ENCODE measurements around the gene NPBWR2.

The NPBWR2 gene

DNA sequence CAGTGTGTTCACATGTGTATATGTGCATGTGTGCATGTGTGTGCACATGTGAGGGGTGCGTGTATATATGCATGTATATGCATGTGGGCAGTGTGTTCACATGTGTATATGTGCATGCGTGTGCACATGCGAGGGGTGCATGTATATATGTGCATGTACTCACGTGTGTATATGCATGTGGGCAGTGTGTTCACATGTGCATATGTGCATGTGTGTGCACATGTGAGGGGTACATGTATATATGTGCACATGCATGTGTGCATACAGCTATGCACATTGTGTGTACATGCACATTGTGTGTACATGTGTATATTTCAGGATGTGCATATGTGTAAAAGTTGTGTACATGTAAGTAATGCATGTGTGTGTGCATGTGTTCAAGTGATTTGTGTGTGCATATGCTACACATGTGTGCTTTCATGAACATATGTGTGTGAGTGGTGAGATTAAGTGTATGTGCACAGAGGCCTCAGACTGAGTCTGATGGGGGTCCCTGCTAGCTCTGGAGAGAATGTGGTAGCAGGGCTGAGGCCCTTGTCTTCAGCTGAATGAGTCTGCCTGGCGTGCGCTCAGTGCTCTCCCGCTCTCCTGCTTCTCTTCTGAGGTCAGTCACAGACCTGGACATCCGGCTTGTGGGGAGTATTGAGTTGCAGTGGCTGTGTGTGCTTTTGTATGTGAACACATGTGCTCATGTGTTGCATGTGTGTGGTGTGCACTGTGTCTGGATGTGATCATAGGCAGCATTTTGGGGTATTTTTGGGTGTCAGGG is 37.0 kb upstream of the NPBWR2 start:
- TF ChIP-seq, protein P1, sequence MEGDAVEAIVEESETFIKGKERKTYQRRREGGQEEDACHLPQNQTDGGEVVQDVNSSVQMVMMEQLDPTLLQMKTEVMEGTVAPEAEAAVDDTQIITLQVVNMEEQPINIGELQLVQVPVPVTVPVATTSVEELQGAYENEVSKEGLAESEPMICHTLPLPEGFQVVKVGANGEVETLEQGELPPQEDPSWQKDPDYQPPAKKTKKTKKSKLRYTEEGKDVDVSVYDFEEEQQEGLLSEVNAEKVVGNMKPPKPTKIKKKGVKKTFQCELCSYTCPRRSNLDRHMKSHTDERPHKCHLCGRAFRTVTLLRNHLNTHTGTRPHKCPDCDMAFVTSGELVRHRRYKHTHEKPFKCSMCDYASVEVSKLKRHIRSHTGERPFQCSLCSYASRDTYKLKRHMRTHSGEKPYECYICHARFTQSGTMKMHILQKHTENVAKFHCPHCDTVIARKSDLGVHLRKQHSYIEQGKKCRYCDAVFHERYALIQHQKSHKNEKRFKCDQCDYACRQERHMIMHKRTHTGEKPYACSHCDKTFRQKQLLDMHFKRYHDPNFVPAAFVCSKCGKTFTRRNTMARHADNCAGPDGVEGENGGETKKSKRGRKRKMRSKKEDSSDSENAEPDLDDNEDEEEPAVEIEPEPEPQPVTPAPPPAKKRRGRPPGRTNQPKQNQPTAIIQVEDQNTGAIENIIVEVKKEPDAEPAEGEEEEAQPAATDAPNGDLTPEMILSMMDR (IDR thresholded peaks at IDR 0.05; ENCODE audit: low read length) = no peak
- TF ChIP-seq EZH2 (IDR thresholded peaks at IDR 0.05; ENCODE audit: borderline replicate concordance, low read length) = no peak
- Histone ChIP-seq H3K79me2 (ENCODE audit: insufficient read depth, low read length) (no peaks in the 10 kb centered on the region), H3K27me3 (ENCODE audit: insufficient read depth, low read length) (no peaks in the 10 kb centered on the region; the same call in 1 of the 2 replicates)

DNA sequence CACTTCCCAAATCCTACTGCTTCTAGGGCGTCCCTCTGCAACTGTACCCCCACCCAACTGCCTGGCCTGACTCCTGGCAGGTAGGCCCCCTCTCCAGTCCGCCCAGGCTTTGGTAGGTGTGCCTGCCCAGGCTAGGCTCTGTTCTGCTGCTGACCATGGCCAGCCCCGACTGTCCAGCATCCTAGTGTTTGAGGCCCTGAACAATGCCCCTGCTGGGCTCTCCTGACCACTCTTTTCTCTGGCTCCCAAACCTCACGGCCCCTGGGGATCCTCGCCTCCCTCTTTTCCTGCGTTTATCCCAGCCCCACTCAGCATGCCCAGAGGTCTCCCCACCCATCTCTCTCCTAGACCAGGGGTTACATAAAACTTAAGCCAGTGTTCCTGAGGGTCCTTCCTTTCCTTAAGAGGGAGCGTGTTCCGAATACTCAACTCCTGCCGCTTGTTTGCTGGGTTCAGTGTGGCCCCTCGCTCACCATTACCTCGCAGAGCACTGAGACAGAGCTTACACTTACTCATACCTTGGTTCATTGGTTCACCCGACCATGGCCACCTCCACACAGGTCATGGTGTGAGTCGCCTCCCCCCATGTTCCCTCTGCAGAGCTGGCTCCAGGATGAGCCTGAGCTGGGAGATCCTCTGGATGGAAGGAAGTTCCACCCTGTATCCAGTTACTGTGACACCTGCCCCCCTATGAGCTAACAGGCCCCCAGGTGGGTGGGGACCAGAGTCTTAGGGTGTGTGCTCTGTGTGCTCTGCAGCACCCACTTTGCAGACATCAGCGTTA is 35.8 kb upstream of the NPBWR2 start:
- Histone ChIP-seq H3F3A (ENCODE audit: insufficient read depth, low read length) (no peaks in the 10 kb centered on the region), H4K20me1 (ENCODE audit: insufficient read depth, low read length) (no peaks in the 10 kb centered on the region), H3K79me2 (ENCODE audit: insufficient read depth, low read length) (no peaks in the 10 kb centered on the region), H3K4me1 (ENCODE audit: insufficient read depth, low read length, severe bottlenecking) (no peaks in the 10 kb centered on the region), H3K27me3 (ENCODE audit: insufficient read depth, low read length) (no peaks in the 10 kb centered on the region; the same call in 1 of the 2 replicates), H3K9me2 (ENCODE audit: low read depth, low read length) (no peaks in the 10 kb centered on the region), H3K36me3 (ENCODE audit: insufficient read depth, low read length) (no peaks in the 10 kb centered on the region; the same call in 1 of the 2 replicates), H2AFZ (ENCODE audit: low read length) (no peak overlapping the region), H3K4me2 (ENCODE audit: low read length) (no peak overlapping the region), H3K4me3 (ENCODE audit: low read depth, low read length, poor library complexity, severe bottlenecking) (no peak overlapping the region), H3K27ac (ENCODE audit: low read depth, low read length, poor library complexity, severe bottlenecking) (no peak overlapping the region), H3K9ac (ENCODE audit: low read length) (no peak overlapping the region), H3K9me3 (ENCODE audit: low read length) (peaks cover 19% of the 10 kb centered on the region)
- no peak for TF ChIP-seq EZH2 (IDR thresholded peaks at IDR 0.05; ENCODE audit: borderline replicate concordance, low read length)
- TF ChIP-seq, protein P1 (IDR thresholded peaks at IDR 0.05; ENCODE audit: low read length) = no peak

More for the DNA sequence above, 37.0 kb upstream of the NPBWR2 start:
- no peak overlapping the region for H3K4me2 ChIP-seq (ENCODE audit: low read length)
- no peaks in the 10 kb centered on the region for H3K9me2 ChIP-seq (ENCODE audit: low read depth, low read length)
- no peaks in the 10 kb centered on the region; the same call in 1 of the 2 replicates for H3K36me3 ChIP-seq (ENCODE audit: insufficient read depth, low read length)
- H3K9ac ChIP-seq (ENCODE audit: low read length) = no peak overlapping the region
- H3K9me3 ChIP-seq (ENCODE audit: low read length) = peaks cover 19% of the 10 kb centered on the region
- H2AFZ ChIP-seq (ENCODE audit: low read length) = no peak overlapping the region
- H3K4me3 ChIP-seq (ENCODE audit: low read depth, low read length, poor library complexity, severe bottlenecking) = no peak overlapping the region
- H4K20me1 ChIP-seq (ENCODE audit: insufficient read depth, low read length) = no peaks in the 10 kb centered on the region
- H3F3A ChIP-seq (ENCODE audit: insufficient read depth, low read length) = no peaks in the 10 kb centered on the region
- no peaks in the 10 kb centered on the region for H3K4me1 ChIP-seq (ENCODE audit: insufficient read depth, low read length, severe bottlenecking)
- H3K27ac ChIP-seq (ENCODE audit: low read depth, low read length, poor library complexity, severe bottlenecking) = no peak overlapping the region

GRCh38 chr20:64142590-64142989 is 35.2 kb upstream of the NPBWR2 start:
- H3K9ac ChIP-seq (ENCODE audit: low read length) = no peak overlapping the region
- no peaks in the 10 kb centered on the region for H3K4me1 ChIP-seq (ENCODE audit: insufficient read depth, low read length, severe bottlenecking)
- no peak overlapping the region for H3K4me3 ChIP-seq (ENCODE audit: low read depth, low read length, poor library complexity, severe bottlenecking)
- H3K4me2 ChIP-seq (ENCODE audit: low read length) = no peak overlapping the region
- no peak overlapping the region for H2AFZ ChIP-seq (ENCODE audit: low read length)
- no peak overlapping the region for H3K27ac ChIP-seq (ENCODE audit: low read depth, low read length, poor library complexity, severe bottlenecking)
- TF ChIP-seq, protein P1 (IDR thresholded peaks at IDR 0.05; ENCODE audit: low read length) = no peak
- no peak for TF ChIP-seq EZH2 (IDR thresholded peaks at IDR 0.05; ENCODE audit: borderline replicate concordance, low read length)
- H3K36me3 ChIP-seq (ENCODE audit: insufficient read depth, low read length) = no peaks in the 10 kb centered on the region; the same call in 1 of the 2 replicates
- no peaks in the 10 kb centered on the region for H3K9me2 ChIP-seq (ENCODE audit: low read depth, low read length)
- H3K79me2 ChIP-seq (ENCODE audit: insufficient read depth, low read length) = no peaks in the 10 kb centered on the region
- H3K27me3 ChIP-seq (ENCODE audit: insufficient read depth, low read length) = no peaks in the 10 kb centered on the region; the same call in 1 of the 2 replicates
- no peaks in the 10 kb centered on the region for H4K20me1 ChIP-seq (ENCODE audit: insufficient read depth, low read length)
- peaks cover 19% of the 10 kb centered on the region for H3K9me3 ChIP-seq (ENCODE audit: low read length)
- H3F3A ChIP-seq (ENCODE audit: insufficient read depth, low read length) = no peaks in the 10 kb centered on the region
